T-helper 17 cell (primary cell): ENCODE results near the gene RHAG. TPM values are rescaled to one million over a fixed set of nuclear protein-coding genes. Genes with fewer than 3 reads are reported as not detected.
A peak's percentile ranks its signal among the peaks of the same experiment; 100 is the strongest.
"Not testable (repeated sequence)": the region's sequence is repeated elsewhere in the genome, so short reads cannot be mapped to it uniquely, and the experiment has no call there.

Experiments used
- ATAC-seq: fragments of 150-1000 bp; cut with Tn5 transposase; 2 replicates; pipeline ENCODE4 v1.10.0; 2021; ENCODE audit warnings: mild to moderate bottlenecking, moderate library complexity
- DNase-seq, 3 donors: peaks; one replicate each; pipeline versions ENCODE4 v3.0.0 to v3.0.0-alpha.2; 2020 to 2021
- H3K9me3 ChIP-seq: one replicate; pipeline ENCODE4 v1.7.0; 2013; ENCODE audit warnings: low read length, mild to moderate bottlenecking; ENCODE audit not compliant: control insufficient read depth, poor library complexity, severe bottlenecking
- H3K27ac Mint-ChIP-seq: one replicate; pipeline ENCODE4 v1.8.0; 2022; ENCODE audit warnings: mild to moderate bottlenecking, moderate library complexity, mixed read lengths
- H3K27me3 Mint-ChIP-seq: one replicate; pipeline ENCODE4 v1.8.0; 2022; ENCODE audit warnings: mixed read lengths
- H3K36me3 Mint-ChIP-seq: one replicate; pipeline ENCODE4 v1.8.0; 2022; ENCODE audit warnings: low read depth, mixed read lengths
- H3K4me1 Mint-ChIP-seq: one replicate; pipeline ENCODE4 v1.8.0; 2022; ENCODE audit warnings: mild to moderate bottlenecking, mixed read lengths
- H3K4me3 Mint-ChIP-seq: one replicate; pipeline ENCODE4 v1.8.0; 2022; ENCODE audit warnings: mild to moderate bottlenecking, moderate library complexity, mixed read lengths
- total RNA-seq, 4 donors: library from RNA in 2 of 4; stranded (reverse) in 2 of 4; gene quantifications; one replicate each; pipeline ENCODE4 v1.2.3 and lab custom pipeline; 2022 to 2026

Gene RHAG
- total RNA-seq, 2 donors from 2014 or later = not detected

- peaks cover 6% of the 10 kb centered on the region for H3K27me3 Mint-ChIP-seq
- no peaks in the 10 kb centered on the region for H3K36me3 Mint-ChIP-seq
- DNase-seq = no peak
- no peak overlapping the region for H3K4me3 Mint-ChIP-seq
- no peaks in the 10 kb centered on the region for H3K9me3 ChIP-seq
- H3K27ac Mint-ChIP-seq = no peak overlapping the region
- H3K4me1 Mint-ChIP-seq = no peaks in the 10 kb centered on the region
- no peak for ATAC-seq
These were observed 3.9 kb downstream of the RHAG start for GRCh38 chr6:49632727-49633126.

GRCh38 chr6:49629485-49630088 lies 7.1 kb downstream of the RHAG start:
- H3K36me3 Mint-ChIP-seq = not testable (repeated sequence)

GRCh38 chr6:49626811-49627210 lies 9.8 kb downstream of the RHAG start:
- no peaks in the 10 kb centered on the region for H3K4me1 Mint-ChIP-seq
- no peaks in the 10 kb centered on the region for H3K9me3 ChIP-seq
- no peaks in the 10 kb centered on the region for H3K36me3 Mint-ChIP-seq
- peaks cover 8% of the 10 kb centered on the region for H3K27me3 Mint-ChIP-seq
- H3K27ac Mint-ChIP-seq = no peak overlapping the region
- no peak for ATAC-seq
- DNase-seq = no peak
- no peak overlapping the region for H3K4me3 Mint-ChIP-seq

More at GRCh38 chr6:49629485-49630088, 7.1 kb downstream of the RHAG start:
- H3K9me3 ChIP-seq, H3K27ac Mint-ChIP-seq, ATAC-seq, DNase-seq, H3K4me1 Mint-ChIP-seq, H3K4me3 Mint-ChIP-seq: not testable (repeated sequence)
- H3K27me3 Mint-ChIP-seq = peaks cover 14% of the 10 kb centered on the region

- Mint-ChIP-seq H3K36me3 (no peaks in the 10 kb centered on the region), H3K4me3 (no peak overlapping the region), H3K27me3 (peaks cover 6% of the 10 kb centered on the region), H3K4me1 (no peaks in the 10 kb centered on the region), H3K27ac (no peak overlapping the region)
- ATAC-seq (no peak), DNase-seq (no peak)
- no peaks in the 10 kb centered on the region for H3K9me3 ChIP-seq
These were observed 18.4 kb downstream of the RHAG start for GRCh38 chr6:49618257-49618656.

- peaks cover 13% of the 10 kb centered on the region for H3K27me3 Mint-ChIP-seq
- H3K36me3 Mint-ChIP-seq, H3K4me1 Mint-ChIP-seq, H3K9me3 ChIP-seq, ATAC-seq, DNase-seq, H3K27ac Mint-ChIP-seq, H3K4me3 Mint-ChIP-seq: not testable (repeated sequence)
These were observed 22.5 kb downstream of the RHAG start for GRCh38 chr6:49614144-49614543.

- no peaks in the 10 kb centered on the region for H3K36me3 Mint-ChIP-seq
- DNase-seq (no peak), ATAC-seq (no peak)
- H3K4me1 Mint-ChIP-seq = no peaks in the 10 kb centered on the region
- H3K27ac Mint-ChIP-seq = no peak overlapping the region
- peaks cover 16% of the 10 kb centered on the region for H3K27me3 Mint-ChIP-seq
- no peak overlapping the region for H3K4me3 Mint-ChIP-seq
- no peaks in the 10 kb centered on the region for H3K9me3 ChIP-seq
These were observed 27.4 kb downstream of the RHAG start for GRCh38 chr6:49609285-49609684.

- H3K36me3 Mint-ChIP-seq, H3K9me3 ChIP-seq, DNase-seq, H3K27ac Mint-ChIP-seq, H3K4me3 Mint-ChIP-seq, ATAC-seq, H3K4me1 Mint-ChIP-seq: not testable (repeated sequence)
- peaks cover 16% of the 10 kb centered on the region for H3K27me3 Mint-ChIP-seq
These were observed 28.4 kb downstream of the RHAG start for GRCh38 chr6:49608275-49608674.

- H3K36me3 Mint-ChIP-seq = no peaks in the 10 kb centered on the region
- no peak overlapping the region for H3K27ac Mint-ChIP-seq
- no peaks in the 10 kb centered on the region for H3K4me1 Mint-ChIP-seq
- DNase-seq (no peak), ATAC-seq (no peak)
- H3K9me3 ChIP-seq = no peaks in the 10 kb centered on the region
- H3K4me3 Mint-ChIP-seq = no peak overlapping the region
- peaks cover 13% of the 10 kb centered on the region for H3K27me3 Mint-ChIP-seq
These were observed 29.2 kb downstream of the RHAG start for GRCh38 chr6:49607391-49607982.

GRCh38 chr6:49606721-49607390 lies 29.8 kb downstream of the RHAG start:
- H3K27ac Mint-ChIP-seq = no peak overlapping the region
- no peaks in the 10 kb centered on the region for H3K4me1 Mint-ChIP-seq
- DNase-seq (no peak), ATAC-seq (peak; percentile 61)
- no peaks in the 10 kb centered on the region for H3K36me3 Mint-ChIP-seq
- peaks cover 11% of the 10 kb centered on the region for H3K27me3 Mint-ChIP-seq
- H3K9me3 ChIP-seq = no peaks in the 10 kb centered on the region
- no peak overlapping the region for H3K4me3 Mint-ChIP-seq

GRCh38 chr6:49604080-49604479 lies 32.6 kb downstream of the RHAG start:
- not testable (repeated sequence) for H3K36me3 Mint-ChIP-seq

GRCh38 chr6:49587262-49587661 lies 49.4 kb downstream of the RHAG start:
- not testable (repeated sequence) for H3K4me3 Mint-ChIP-seq, H3K27ac Mint-ChIP-seq, H3K4me1 Mint-ChIP-seq, H3K9me3 ChIP-seq, DNase-seq, H3K27me3 Mint-ChIP-seq, ATAC-seq, H3K36me3 Mint-ChIP-seq

More at GRCh38 chr6:49604080-49604479, 32.6 kb downstream of the RHAG start:
- H3K27ac Mint-ChIP-seq, DNase-seq, H3K27me3 Mint-ChIP-seq, ATAC-seq, H3K4me3 Mint-ChIP-seq, H3K4me1 Mint-ChIP-seq, H3K9me3 ChIP-seq: not testable (repeated sequence)

GRCh38 chr6:49582529-49582928 lies 54.1 kb downstream of the RHAG start:
- DNase-seq (no peak), ATAC-seq (no peak)
- Mint-ChIP-seq H3K4me1 (no peaks in the 10 kb centered on the region), H3K4me3 (no peak overlapping the region), H3K36me3 (no peaks in the 10 kb centered on the region), H3K27me3 (peaks cover 14% of the 10 kb centered on the region), H3K27ac (no peak overlapping the region)
- H3K9me3 ChIP-seq = no peaks in the 10 kb centered on the region

GRCh38 chr6:49579649-49580048 lies 57.0 kb downstream of the RHAG start:
- H3K9me3 ChIP-seq = no peaks in the 10 kb centered on the region
- no peak for ATAC-seq
- no peaks in the 10 kb centered on the region for H3K36me3 Mint-ChIP-seq
- no peak overlapping the region for H3K4me3 Mint-ChIP-seq
- H3K27ac Mint-ChIP-seq = no peak overlapping the region
- no peak for DNase-seq
- no peaks in the 10 kb centered on the region for H3K4me1 Mint-ChIP-seq
- H3K27me3 Mint-ChIP-seq = peaks cover 19% of the 10 kb centered on the region

GRCh38 chr6:49576618-49577017 lies 60.0 kb downstream of the RHAG start:
- H3K27ac Mint-ChIP-seq = no peak overlapping the region
- H3K36me3 Mint-ChIP-seq = no peaks in the 10 kb centered on the region
- ATAC-seq (no peak), DNase-seq (no peak)
- H3K4me1 Mint-ChIP-seq = no peaks in the 10 kb centered on the region
- H3K27me3 Mint-ChIP-seq = peaks cover 27% of the 10 kb centered on the region
- no peaks in the 10 kb centered on the region for H3K9me3 ChIP-seq
- H3K4me3 Mint-ChIP-seq = no peak overlapping the region
